Measurements from ENCODE around the gene MICB. TPM values are rescaled to one million over a fixed set of nuclear protein-coding genes. Genes with fewer than 3 reads are reported as not detected.
"Not testable (repeated sequence)": the region's sequence is repeated elsewhere in the genome, so short reads cannot be mapped to it uniquely, and the experiment has no call there.

MICB gene
- total RNA-seq: 51.2 and 54.9 TPM in 2 replicates

GRCh38 chr6:31497531-31498476 lies at the start of gene MICB:
TSS of gene MICB (plus strand) at chr6:31498145. CDS start at chr6:31498194, 49 bp downstream.
- intact Hi-C loops (cut with micrococcal nuclease): loop anchor here (5.0 to 10.0 kb wide), 2 partner anchors 337 to 1469 kb away; partner anchors contain the start of gene BRD2

- intact Hi-C loops (cut with micrococcal nuclease): no loop called here
Measured at GRCh38 chr6:31450751-31451150, 47.2 kb upstream of the MICB start.

GRCh38 chr6:31452859-31453258 lies 45.1 kb upstream of the MICB start:
- intact Hi-C loops (cut with micrococcal nuclease): no loop called here

GRCh38 chr6:31453259-31453658 lies 44.7 kb upstream of the MICB start:
- intact Hi-C loops (cut with micrococcal nuclease): no loop called here

GRCh38 chr6:31459864-31460263 lies 38.1 kb upstream of the MICB start:
- intact Hi-C loops (cut with micrococcal nuclease): not testable (repeated sequence)

GRCh38 chr6:31460361-31461025 lies 37.5 kb upstream of the MICB start:
- intact Hi-C loops (cut with micrococcal nuclease): no loop called here

- intact Hi-C loops (cut with micrococcal nuclease): no loop called here
Measured at GRCh38 chr6:31462026-31462963, 35.6 kb upstream of the MICB start.

GRCh38 chr6:31462964-31463870 lies 34.7 kb upstream of the MICB start:
- intact Hi-C loops (cut with micrococcal nuclease): no loop called here

GRCh38 chr6:31464252-31465184 lies 33.4 kb upstream of the MICB start:
- intact Hi-C loops (cut with micrococcal nuclease): no loop called here

- intact Hi-C loops (cut with micrococcal nuclease): no loop called here
Measured at GRCh38 chr6:31465185-31465536, 32.8 kb upstream of the MICB start.

- intact Hi-C loops (cut with micrococcal nuclease): no loop called here
Measured at GRCh38 chr6:31465718-31466117, 32.2 kb upstream of the MICB start.

- intact Hi-C loops (cut with micrococcal nuclease): no loop called here
Measured at GRCh38 chr6:31466466-31466865, 31.5 kb upstream of the MICB start.

GRCh38 chr6:31467151-31467550 lies 30.8 kb upstream of the MICB start:
- intact Hi-C loops (cut with micrococcal nuclease): no loop called here

- intact Hi-C loops (cut with micrococcal nuclease): no loop called here
Measured at GRCh38 chr6:31468311-31468710, 29.6 kb upstream of the MICB start.

GRCh38 chr6:31470801-31471200 lies 27.1 kb upstream of the MICB start:
- intact Hi-C loops (cut with micrococcal nuclease): no loop called here

- intact Hi-C loops (cut with micrococcal nuclease): no loop called here
Measured at GRCh38 chr6:31471711-31472110, 26.2 kb upstream of the MICB start.

GRCh38 chr6:31472259-31472658 lies 25.7 kb upstream of the MICB start:
- intact Hi-C loops (cut with micrococcal nuclease): no loop called here

- intact Hi-C loops (cut with micrococcal nuclease): no loop called here
Measured at GRCh38 chr6:31473244-31473643, 24.7 kb upstream of the MICB start.
